Measurements from ENCODE around the gene MYOCOS.
A peak's percentile ranks its signal among the peaks of the same experiment; 100 is the strongest.

The MYOCOS gene

DNA sequence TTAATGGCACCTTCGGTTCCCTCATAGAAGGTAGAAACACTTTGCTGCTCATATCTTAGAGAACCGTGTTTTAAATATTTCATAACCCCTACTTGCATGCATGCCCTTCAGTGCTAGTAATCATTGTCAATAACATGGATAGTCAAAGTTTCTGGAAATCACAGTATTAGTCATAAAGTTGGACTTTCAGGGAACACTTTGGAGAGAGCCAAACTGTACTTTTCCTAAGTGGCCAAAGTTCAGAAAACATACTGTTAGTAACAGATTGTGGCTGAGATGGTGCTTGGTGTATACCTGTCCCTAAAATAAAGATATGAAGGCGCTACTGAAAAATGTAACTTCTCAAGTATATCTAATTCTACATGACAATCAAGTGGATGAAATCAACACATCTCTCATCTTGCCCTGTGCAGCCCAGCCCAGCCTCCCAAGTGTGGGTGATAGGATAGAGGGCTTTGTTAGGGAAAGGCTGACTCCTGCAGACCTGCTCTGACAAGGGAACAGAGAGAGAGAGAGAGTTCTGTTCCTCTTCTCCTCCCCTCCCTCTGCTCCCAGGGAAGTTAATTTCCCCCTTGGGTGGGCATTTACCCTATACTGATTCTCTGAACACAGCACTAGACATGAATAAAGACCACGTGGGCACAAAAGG is 16.0 kb downstream of the MYOCOS start:
- CTCF ChIA-PET: no interaction called here
- no peaks in the 10 kb centered on the region for H3K9me3 ChIP-seq (ENCODE audit: control extremely low read depth in 1 of 5, control insufficient read depth in 4 of 5, insufficient read depth in 2 of 5, low read depth in 1 of 5, low read length in 4 of 5)
- POLR2A ChIA-PET: no interaction called here
- DNase-seq: no peak
- H3K4me1 ChIP-seq (ENCODE audit: control extremely low read depth in 1 of 4, control insufficient read depth in 4 of 4, insufficient read depth in 4 of 4, low read length in 3 of 4): no peaks in the 10 kb centered on the region
- H3K27me3 ChIP-seq (replicated peaks in 2 of 5; ENCODE audit: control insufficient read depth in 4 of 5, insufficient read depth in 5 of 5, low read length in 4 of 5): no peaks in the 10 kb centered on the region
- no peaks in the 10 kb centered on the region for H3K36me3 ChIP-seq (ENCODE audit: control insufficient read depth in 4 of 4, insufficient read depth in 4 of 4, low read length in 3 of 4)
- H3K4me3 ChIP-seq (ENCODE audit: control insufficient read depth in 1 of 7, extremely low read depth in 1 of 7, insufficient read depth in 4 of 7, low read depth in 2 of 7, low read length in 6 of 7): no peak overlapping the region
- 50% methylated on average over 2 of the region's 4 CpGs for WGBS (ENCODE audit: insufficient coverage)
- no peak overlapping the region for H3K27ac ChIP-seq (ENCODE audit: insufficient read depth in 1 of 2, low read depth in 1 of 2, low read length in 2 of 2, poor library complexity in 1 of 2, severe bottlenecking in 2 of 2)

DNA sequence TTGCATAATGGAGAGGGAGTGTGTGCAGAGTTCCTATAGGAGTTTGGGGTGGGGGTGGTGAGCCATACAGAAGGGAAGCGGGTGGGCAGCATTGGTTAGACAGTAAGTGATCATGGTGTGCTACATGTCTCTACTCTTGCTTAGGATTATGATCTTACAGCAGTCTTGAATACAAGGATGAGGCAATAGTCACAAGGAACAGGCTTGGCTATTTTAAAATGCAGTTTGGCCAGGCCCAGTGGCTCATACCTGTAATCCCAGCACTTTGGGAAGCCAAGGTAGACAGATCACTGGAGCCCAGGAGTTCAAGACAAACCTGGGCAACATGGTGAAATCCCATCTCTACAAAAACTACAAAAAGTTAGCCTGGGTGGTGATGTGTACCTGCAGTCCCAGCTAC is 18.2 kb downstream of the MYOCOS start:
- ChIA-PET CTCF (no interaction called here), POLR2A (no interaction called here)
- Histone ChIP-seq H3K27me3 (replicated peaks in 2 of 5; ENCODE audit: control insufficient read depth in 4 of 5, insufficient read depth in 5 of 5, low read length in 4 of 5) (no peaks in the 10 kb centered on the region), H3K9me3 (ENCODE audit: control extremely low read depth in 1 of 5, control insufficient read depth in 4 of 5, insufficient read depth in 2 of 5, low read depth in 1 of 5, low read length in 4 of 5) (no peaks in the 10 kb centered on the region), H3K27ac (ENCODE audit: insufficient read depth in 1 of 2, low read depth in 1 of 2, low read length in 2 of 2, poor library complexity in 1 of 2, severe bottlenecking in 2 of 2) (no peak overlapping the region), H3K36me3 (ENCODE audit: control insufficient read depth in 4 of 4, insufficient read depth in 4 of 4, low read length in 3 of 4) (no peaks in the 10 kb centered on the region), H3K4me1 (ENCODE audit: control extremely low read depth in 1 of 4, control insufficient read depth in 4 of 4, insufficient read depth in 4 of 4, low read length in 3 of 4) (peaks cover 0 to 2% (median 0%) of the 10 kb centered on the region in 4 experiments), H3K4me3 (ENCODE audit: control insufficient read depth in 1 of 7, extremely low read depth in 1 of 7, insufficient read depth in 4 of 7, low read depth in 2 of 7, low read length in 6 of 7) (no peak overlapping the region)
- whole genome bisulfite sequencing (ENCODE audit: insufficient coverage): 100% methylated on average over 1 of the region's 1 CpG
- DNase-seq: no peak

DNA sequence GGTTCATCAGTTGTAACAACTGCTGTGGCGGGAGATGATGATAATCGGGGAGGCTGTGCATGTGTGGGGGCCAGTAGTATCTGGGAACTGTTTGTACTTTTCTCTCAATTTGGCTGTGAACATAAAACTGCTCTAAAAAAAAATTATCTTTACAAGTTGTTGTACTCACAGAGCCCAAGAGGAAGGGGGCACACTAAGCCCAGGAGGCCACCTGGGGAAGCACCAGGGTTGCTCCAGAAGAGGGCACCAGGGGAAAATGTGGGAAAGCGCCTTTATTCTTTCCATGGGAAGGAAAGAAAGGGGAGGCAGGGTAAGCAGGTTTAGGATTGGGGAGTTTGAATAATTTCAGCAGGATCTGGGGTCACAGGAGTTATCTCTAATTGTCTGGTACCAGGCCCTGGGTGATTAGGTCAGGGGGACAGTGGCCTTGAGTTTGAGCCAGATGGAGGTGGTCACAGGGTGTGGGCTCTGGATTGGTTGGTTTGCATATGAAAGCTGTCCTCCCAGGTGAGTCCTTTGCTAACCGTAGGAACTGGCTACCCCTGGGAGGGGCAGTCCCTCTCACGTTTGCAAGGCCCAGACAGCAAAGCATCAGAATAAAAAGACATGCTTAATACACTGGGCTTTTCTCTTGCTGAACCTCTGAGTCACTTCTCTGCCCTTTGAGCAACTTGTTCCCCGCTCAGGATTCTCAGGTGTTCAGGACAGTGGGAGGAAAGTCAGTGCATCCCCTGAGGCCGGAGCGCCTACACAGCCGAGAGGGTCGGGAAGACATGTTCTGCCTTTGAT is 19.2 kb downstream of the MYOCOS start:
- CTCF ChIA-PET: interaction anchor here (1.0 to 6.1 kb wide), 3 partner anchors 11 to 74 kb away, joined by 3 to 89 read pairs (median 3); partner anchors contain the start of gene MYOC
- Histone ChIP-seq H3K4me1 (ENCODE audit: control extremely low read depth in 1 of 4, control insufficient read depth in 4 of 4, insufficient read depth in 4 of 4, low read length in 3 of 4) (peaks cover 0 to 2% (median 0%) of the 10 kb centered on the region in 4 experiments), H3K4me3 (ENCODE audit: control insufficient read depth in 1 of 7, extremely low read depth in 1 of 7, insufficient read depth in 4 of 7, low read depth in 2 of 7, low read length in 6 of 7) (no peak overlapping the region), H3K27ac (ENCODE audit: insufficient read depth in 1 of 2, low read depth in 1 of 2, low read length in 2 of 2, poor library complexity in 1 of 2, severe bottlenecking in 2 of 2) (no peak overlapping the region), H3K27me3 (replicated peaks in 2 of 5; ENCODE audit: control insufficient read depth in 4 of 5, insufficient read depth in 5 of 5, low read length in 4 of 5) (no peaks in the 10 kb centered on the region), H3K36me3 (ENCODE audit: control insufficient read depth in 4 of 4, insufficient read depth in 4 of 4, low read length in 3 of 4) (no peaks in the 10 kb centered on the region), H3K9me3 (ENCODE audit: control extremely low read depth in 1 of 5, control insufficient read depth in 4 of 5, insufficient read depth in 2 of 5, low read depth in 1 of 5, low read length in 4 of 5) (no peaks in the 10 kb centered on the region)
- no peak for DNase-seq
- WGBS (ENCODE audit: insufficient coverage): 72% methylated on average over 8 of the region's 10 CpGs
- POLR2A ChIA-PET: no interaction called here

DNA sequence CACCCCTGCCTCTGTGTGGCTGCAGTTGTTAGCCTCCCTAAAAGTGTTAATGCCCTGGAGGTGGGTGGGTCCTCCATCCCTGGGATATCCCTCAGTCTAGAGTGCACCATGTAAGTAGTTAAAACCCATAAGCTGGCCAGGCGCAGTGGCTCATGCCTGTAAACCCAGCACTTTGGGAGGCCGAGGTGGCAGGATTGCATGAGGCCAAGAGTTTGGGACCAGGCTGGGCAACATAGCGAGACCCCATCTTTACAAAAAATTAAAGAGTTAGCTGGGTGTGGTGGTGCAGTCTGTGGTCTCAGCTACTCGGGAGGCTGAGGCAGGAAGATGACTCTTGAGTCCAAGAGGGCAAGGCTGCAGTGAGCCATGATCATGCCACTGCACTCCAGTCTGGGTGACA is 20.2 kb downstream of the MYOCOS start:
- Histone ChIP-seq H3K9me3 (ENCODE audit: control extremely low read depth in 1 of 5, control insufficient read depth in 4 of 5, insufficient read depth in 2 of 5, low read depth in 1 of 5, low read length in 4 of 5) (no peaks in the 10 kb centered on the region), H3K27ac (ENCODE audit: insufficient read depth in 1 of 2, low read depth in 1 of 2, low read length in 2 of 2, poor library complexity in 1 of 2, severe bottlenecking in 2 of 2) (no peak overlapping the region), H3K4me3 (ENCODE audit: control insufficient read depth in 1 of 7, extremely low read depth in 1 of 7, insufficient read depth in 4 of 7, low read depth in 2 of 7, low read length in 6 of 7) (no peak overlapping the region), H3K4me1 (ENCODE audit: control extremely low read depth in 1 of 4, control insufficient read depth in 4 of 4, insufficient read depth in 4 of 4, low read length in 3 of 4) (peaks cover 0 to 2% (median 0%) of the 10 kb centered on the region in 4 experiments), H3K36me3 (ENCODE audit: control insufficient read depth in 4 of 4, insufficient read depth in 4 of 4, low read length in 3 of 4) (no peaks in the 10 kb centered on the region), H3K27me3 (replicated peaks in 2 of 5; ENCODE audit: control insufficient read depth in 4 of 5, insufficient read depth in 5 of 5, low read length in 4 of 5) (no peaks in the 10 kb centered on the region)
- DNase-seq: no peak
- POLR2A ChIA-PET: no interaction called here
- WGBS (ENCODE audit: insufficient coverage): 100% methylated on average over 1 of the region's 4 CpGs
- CTCF ChIA-PET: interaction anchor here (1.0 to 6.1 kb wide), 3 partner anchors 10 to 73 kb away, joined by 3 to 89 read pairs (median 3); partner anchors contain the start of gene MYOC

DNA sequence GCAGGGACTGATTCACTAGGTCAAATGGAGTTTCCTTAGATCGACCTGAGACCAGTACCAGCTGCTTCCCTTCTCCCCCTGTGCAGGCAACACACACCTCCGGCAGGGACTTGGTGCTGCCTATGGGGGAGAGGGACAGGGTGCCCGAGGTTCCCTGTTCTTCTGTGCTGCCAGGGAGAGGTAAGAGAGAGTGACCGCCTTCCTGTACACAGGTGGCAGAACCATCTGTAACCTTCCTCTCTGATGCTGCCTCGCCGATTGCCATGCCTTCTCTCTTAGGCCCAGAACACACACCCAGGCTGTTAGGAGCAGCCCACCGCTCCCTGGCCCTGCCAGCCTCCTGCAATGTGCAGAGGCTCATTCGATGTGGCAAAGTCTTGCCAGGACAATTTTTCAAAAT is 21.1 kb downstream of the MYOCOS start:
- WGBS (ENCODE audit: insufficient coverage): 79% methylated on average over 7 of the region's 8 CpGs
- peaks cover 0 to 2% (median 0%) of the 10 kb centered on the region in 4 experiments for H3K4me1 ChIP-seq (ENCODE audit: control extremely low read depth in 1 of 4, control insufficient read depth in 4 of 4, insufficient read depth in 4 of 4, low read length in 3 of 4)
- DNase-seq: no peak
- no peak overlapping the region for H3K27ac ChIP-seq (ENCODE audit: insufficient read depth in 1 of 2, low read depth in 1 of 2, low read length in 2 of 2, poor library complexity in 1 of 2, severe bottlenecking in 2 of 2)
- ChIA-PET POLR2A (no interaction called here), CTCF (interaction anchor here (3.2 to 6.1 kb wide), 2 partner anchors 72 to 344 kb away, joined by 24 to 89 read pairs; no protein-coding TSS in a partner anchor)
- no peaks in the 10 kb centered on the region for H3K9me3 ChIP-seq (ENCODE audit: control extremely low read depth in 1 of 5, control insufficient read depth in 4 of 5, insufficient read depth in 2 of 5, low read depth in 1 of 5, low read length in 4 of 5)
- no peak overlapping the region for H3K4me3 ChIP-seq (ENCODE audit: control insufficient read depth in 1 of 7, extremely low read depth in 1 of 7, insufficient read depth in 4 of 7, low read depth in 2 of 7, low read length in 6 of 7)
- H3K36me3 ChIP-seq (ENCODE audit: control insufficient read depth in 4 of 4, insufficient read depth in 4 of 4, low read length in 3 of 4): no peaks in the 10 kb centered on the region
- H3K27me3 ChIP-seq (replicated peaks in 2 of 5; ENCODE audit: control insufficient read depth in 4 of 5, insufficient read depth in 5 of 5, low read length in 4 of 5): no peaks in the 10 kb centered on the region

DNA sequence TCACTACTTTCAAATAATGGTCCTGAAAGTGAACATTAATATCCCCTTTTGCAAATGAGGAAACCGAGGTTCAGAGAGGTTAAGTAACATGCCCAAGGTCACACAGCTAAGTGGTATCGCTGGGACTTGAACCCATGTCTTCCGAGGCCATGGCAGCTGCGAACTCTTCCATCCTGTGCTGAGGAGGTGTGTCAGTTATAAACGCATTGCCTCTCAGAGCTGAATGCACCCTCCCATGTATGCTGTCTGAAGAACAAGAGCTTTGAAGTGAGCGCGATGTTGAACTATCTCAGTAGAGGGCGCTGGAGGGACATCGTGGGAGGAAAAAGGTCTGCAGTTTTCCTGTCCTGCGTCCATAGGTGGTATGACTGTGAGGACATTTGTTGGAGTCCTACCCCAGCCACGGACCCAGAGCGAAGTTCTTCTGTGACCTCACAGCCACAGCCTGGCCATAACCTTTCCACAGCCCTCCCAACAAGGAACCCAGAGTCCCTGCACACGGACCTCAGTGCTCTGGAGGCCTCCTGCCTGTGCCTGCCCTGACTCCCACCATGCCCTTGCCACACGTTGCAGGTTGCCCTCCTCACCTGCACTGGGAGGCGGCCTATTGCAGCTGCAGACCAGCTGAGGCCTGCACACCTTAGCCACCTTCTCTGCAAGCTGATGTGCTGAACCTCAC is 22.9 kb downstream of the MYOCOS start:
- POLR2A ChIA-PET: no interaction called here
- Histone ChIP-seq H3K27ac (ENCODE audit: insufficient read depth in 1 of 2, low read depth in 1 of 2, low read length in 2 of 2, poor library complexity in 1 of 2, severe bottlenecking in 2 of 2) (no peak overlapping the region), H3K9me3 (ENCODE audit: control extremely low read depth in 1 of 5, control insufficient read depth in 4 of 5, insufficient read depth in 2 of 5, low read depth in 1 of 5, low read length in 4 of 5) (no peaks in the 10 kb centered on the region), H3K27me3 (replicated peaks in 2 of 5; ENCODE audit: control insufficient read depth in 4 of 5, insufficient read depth in 5 of 5, low read length in 4 of 5) (no peaks in the 10 kb centered on the region), H3K4me3 (ENCODE audit: control insufficient read depth in 1 of 7, extremely low read depth in 1 of 7, insufficient read depth in 4 of 7, low read depth in 2 of 7, low read length in 6 of 7) (peak overlapping the region in 2 of 7 experiments; percentile 9 to 59), H3K4me1 (ENCODE audit: control extremely low read depth in 1 of 4, control insufficient read depth in 4 of 4, insufficient read depth in 4 of 4, low read length in 3 of 4) (peaks cover 0 to 2% (median 0%) of the 10 kb centered on the region in 4 experiments), H3K36me3 (ENCODE audit: control insufficient read depth in 4 of 4, insufficient read depth in 4 of 4, low read length in 3 of 4) (no peaks in the 10 kb centered on the region)
- DNase-seq: peak; percentile 79 to 93 (median 91)
- 12% methylated on average over 14 of the region's 15 CpGs for WGBS (ENCODE audit: insufficient coverage)
- CTCF ChIA-PET: interaction anchor here (0.6 to 6.1 kb wide), 29 partner anchors 9 to 342 kb away, joined by 3 to 89 read pairs (median 4); partner anchors contain the start of gene MYOCOS

All from common myeloid progenitor, CD34-positive (primary cell).